MM.1S (cell line): ENCODE data around the gene GPSM1.

Experiments
- DNase-seq: peaks from one replicate; pipeline ENCODE4 v3.0.0-alpha.2; 2015
- H2AFZ ChIP-seq: fragments of 300-600 bp; sonication (generic); 2 replicates; pipeline ENCODE4 v1.6.0; 2016; ENCODE audit warnings: antibody characterized with exemption, low read length
- H3F3A ChIP-seq: fragments of 300-600 bp; sonication (generic); 2 replicates; pipeline ENCODE4 v1.6.1; 2016; ENCODE audit warnings: mild to moderate bottlenecking, antibody characterized with exemption, low read length, moderate library complexity, mixed read lengths; ENCODE audit not compliant: insufficient read depth
- H3K27ac ChIP-seq: fragments of 300-600 bp; sonication (generic); 2 replicates; pipeline ENCODE4 v1.5.1; 2016; ENCODE audit warnings: mild to moderate bottlenecking, low read length
- H3K27me3 ChIP-seq: fragments of 300-600 bp; sonication (generic); replicated peaks from 2 replicates; pipeline ENCODE4 v1.6.0; 2016; ENCODE audit warnings: low read length; ENCODE audit not compliant: insufficient read depth
- H3K36me3 ChIP-seq: fragments of 300-600 bp; sonication (generic); replicated peaks from 2 replicates; pipeline ENCODE4 v1.6.1; 2016; ENCODE audit warnings: mild to moderate bottlenecking, low read length, mixed read lengths; ENCODE audit not compliant: insufficient read depth
- H3K4me1 ChIP-seq: fragments of 300-600 bp; sonication (generic); 2 replicates; pipeline ENCODE4 v1.6.1; 2016; ENCODE audit warnings: low read length, mixed read lengths
- H3K4me2 ChIP-seq: fragments of 300-600 bp; sonication (generic); 2 replicates; pipeline ENCODE4 v1.6.0; 2016; ENCODE audit warnings: low read depth, low read length
- H3K4me3 ChIP-seq: fragments of 300-600 bp; sonication (generic); 2 replicates; pipeline ENCODE4 v1.5.1; 2016; ENCODE audit warnings: low read length, mixed read lengths
- H3K79me2 ChIP-seq: fragments of 300-600 bp; sonication (generic); 2 replicates; pipeline ENCODE4 v1.6.1; 2016; ENCODE audit warnings: mixed run types, low read length, mixed read lengths
- H3K9ac ChIP-seq: fragments of 300-600 bp; sonication (generic); 2 replicates; pipeline ENCODE4 v1.6.1; 2016; ENCODE audit warnings: low read length, mixed read lengths
- H3K9me2 ChIP-seq: fragments of 300-600 bp; sonication (generic); replicated peaks from 2 replicates; pipeline ENCODE4 v1.6.1; 2016; ENCODE audit warnings: mild to moderate bottlenecking, low read length, mixed read lengths; ENCODE audit not compliant: insufficient read depth
- H3K9me3 ChIP-seq: fragments of 300-600 bp; sonication (generic); replicated peaks from 2 replicates; pipeline ENCODE4 v1.6.1; 2016; ENCODE audit warnings: mild to moderate bottlenecking, low read length, mixed read lengths; ENCODE audit not compliant: insufficient read depth
- H4K20me1 ChIP-seq: fragments of 300-600 bp; sonication (generic); 2 replicates; pipeline ENCODE4 v1.6.1; 2016; ENCODE audit warnings: mild to moderate bottlenecking, low read length, moderate library complexity, mixed read lengths; ENCODE audit not compliant: insufficient read depth
- CTCF ChIP-seq: fragments of 300-600 bp; sonication (generic); IDR thresholded peaks from 2 replicates; pipeline ENCODE4 v1.5.1; 2016; ENCODE audit warnings: antibody characterized with exemption, low read length, mixed read lengths
- EZH2 ChIP-seq: fragments of 300-600 bp; sonication (generic); optimal IDR thresholded peaks from 2 replicates; pipeline ENCODE3; 2017; ENCODE audit warnings: low read depth, mild to moderate bottlenecking, antibody characterized with exemption, low read length, mixed read lengths
- EZH2phosphoT487 ChIP-seq: fragments of 300-600 bp; sonication (generic); IDR thresholded peaks from 2 replicates; pipeline ENCODE4 v1.6.1; 2018; ENCODE audit warnings: antibody characterized with exemption, low read length

The GPSM1 gene

GRCh38 chr9:136278894-136279293, 48.4 kb upstream of the GPSM1 start:
- no peak overlapping the region for H3K9ac ChIP-seq
- H3K4me1 ChIP-seq: peaks cover 3% of the 10 kb centered on the region; the same call in 1 of the 2 replicates
- H3K27ac ChIP-seq: no peak overlapping the region
- no peaks in the 10 kb centered on the region for H3K79me2 ChIP-seq
- H3K4me2 ChIP-seq: no peak overlapping the region
- no peaks in the 10 kb centered on the region for H3K36me3 ChIP-seq
- H2AFZ ChIP-seq: no peak overlapping the region
- no peaks in the 10 kb centered on the region for H3K9me3 ChIP-seq
- TF ChIP-seq CTCF (no peak), EZH2 (no peak), EZH2phosphoT487 (no peak)
- peaks cover 91% of the 10 kb centered on the region for H3K27me3 ChIP-seq
- no peak for DNase-seq
- H3K9me2 ChIP-seq: no peaks in the 10 kb centered on the region
- no peaks in the 10 kb centered on the region for H3F3A ChIP-seq
- H3K4me3 ChIP-seq: no peak overlapping the region
- H4K20me1 ChIP-seq: no peaks in the 10 kb centered on the region

GRCh38 chr9:136279471-136279870, 47.9 kb upstream of the GPSM1 start:
- DNase-seq: no peak
- Histone ChIP-seq H3K79me2 (no peaks in the 10 kb centered on the region), H3K36me3 (no peaks in the 10 kb centered on the region), H3K9me2 (no peaks in the 10 kb centered on the region), H3K27ac (no peak overlapping the region), H3K27me3 (peaks cover 89% of the 10 kb centered on the region), H3K4me1 (peaks cover 3% of the 10 kb centered on the region; the same call in 1 of the 2 replicates), H3K9me3 (no peaks in the 10 kb centered on the region), H3F3A (no peaks in the 10 kb centered on the region), H3K4me2 (no peak overlapping the region), H4K20me1 (no peaks in the 10 kb centered on the region), H3K4me3 (no peak overlapping the region), H2AFZ (no peak overlapping the region), H3K9ac (no peak overlapping the region)
- TF ChIP-seq CTCF (no peak), EZH2 (no peak), EZH2phosphoT487 (no peak)

GRCh38 chr9:136280535-136281315, 46.6 kb upstream of the GPSM1 start:
- TF ChIP-seq CTCF (no peak), EZH2 (no peak), EZH2phosphoT487 (no peak)
- Histone ChIP-seq H3K9ac (no peak overlapping the region), H4K20me1 (no peaks in the 10 kb centered on the region), H3K36me3 (no peaks in the 10 kb centered on the region), H2AFZ (no peak overlapping the region), H3K4me2 (no peak overlapping the region), H3K4me1 (peaks cover 3% of the 10 kb centered on the region; the same call in 1 of the 2 replicates), H3K9me3 (no peaks in the 10 kb centered on the region), H3K27ac (no peak overlapping the region), H3K9me2 (no peaks in the 10 kb centered on the region), H3K79me2 (no peaks in the 10 kb centered on the region), H3K4me3 (no peak overlapping the region), H3F3A (no peaks in the 10 kb centered on the region), H3K27me3 (peaks cover 89% of the 10 kb centered on the region)
- DNase-seq: no peak
